T-helper 1 cell (primary cell): ENCODE data around the gene CLEC16A.

ENCODE experiments used
- DNase-seq, 5 donors: peaks; one replicate each; pipeline ENCODE4 v3.0.0-alpha.2; 2012 to 2020

CLEC16A gene

DNA sequence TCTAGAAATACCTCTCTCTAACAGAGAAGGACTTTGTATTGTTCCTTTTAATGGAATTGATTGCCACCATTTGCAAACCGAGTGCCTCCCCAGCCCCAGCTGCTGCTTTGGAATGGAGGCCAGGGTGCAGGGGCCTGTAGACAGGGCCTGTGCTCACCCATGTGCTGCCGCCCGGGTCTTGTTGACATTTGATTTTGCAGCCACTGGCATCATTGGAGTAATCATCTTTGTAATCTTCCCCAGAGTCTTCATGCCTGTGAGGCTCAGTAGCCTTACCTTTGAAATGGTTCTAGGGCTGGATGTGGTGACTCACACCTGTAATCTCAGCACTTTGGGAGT is 119.8 kb downstream of the CLEC16A start:
- no peak for DNase-seq

DNA sequence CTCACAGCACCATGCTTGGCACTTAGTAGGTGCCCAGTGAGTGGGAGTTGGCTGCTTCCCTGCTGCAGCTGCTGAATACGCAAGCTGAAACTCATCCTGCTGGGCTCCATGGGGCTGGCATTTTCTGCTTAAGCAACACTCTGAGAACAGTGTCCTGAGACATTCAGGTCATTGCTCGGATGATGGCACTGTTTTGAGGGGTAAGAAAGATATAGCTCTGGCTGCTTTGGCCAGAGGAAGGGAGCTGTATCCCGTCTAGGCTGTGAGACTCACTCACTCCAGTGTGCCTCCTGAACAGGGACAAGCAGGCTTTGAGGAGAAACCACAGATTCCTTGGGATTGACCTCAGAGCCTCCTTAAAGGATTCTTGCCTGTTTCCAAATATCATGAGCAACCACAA is 120.5 kb downstream of the CLEC16A start:
- DNase-seq: no peak

DNA sequence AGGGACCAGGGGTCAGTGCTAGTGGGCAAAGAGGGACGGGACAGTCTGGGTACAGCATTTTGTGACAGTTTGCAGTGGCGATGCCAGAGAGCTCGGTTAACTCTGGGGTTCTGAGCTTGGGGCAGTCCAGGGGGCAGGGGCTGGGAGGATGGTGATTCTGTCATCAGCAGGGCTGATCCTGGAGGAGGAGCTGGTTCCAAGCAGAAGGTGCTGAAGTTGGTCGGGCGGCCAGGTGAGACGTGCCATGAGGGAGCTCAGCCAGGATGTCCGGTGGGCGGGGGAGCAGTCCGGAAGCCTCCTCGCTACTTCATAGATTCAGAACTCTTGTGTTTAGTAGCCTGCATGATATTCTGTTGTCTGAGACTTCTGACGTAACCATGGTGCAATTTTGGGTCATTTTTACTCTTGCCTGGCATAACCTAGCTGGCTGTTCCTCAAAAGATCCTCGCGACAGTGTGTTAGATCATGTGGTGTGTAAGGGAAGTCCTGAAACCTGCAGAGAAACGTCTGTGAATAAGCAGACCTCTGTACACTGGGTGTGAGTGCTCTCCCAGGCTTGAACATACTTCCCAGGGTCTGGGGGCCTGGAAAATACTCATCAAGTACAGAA is 122.0 kb downstream of the CLEC16A start:
- peak in 1 of 5 donors; percentile 44 for DNase-seq

DNA sequence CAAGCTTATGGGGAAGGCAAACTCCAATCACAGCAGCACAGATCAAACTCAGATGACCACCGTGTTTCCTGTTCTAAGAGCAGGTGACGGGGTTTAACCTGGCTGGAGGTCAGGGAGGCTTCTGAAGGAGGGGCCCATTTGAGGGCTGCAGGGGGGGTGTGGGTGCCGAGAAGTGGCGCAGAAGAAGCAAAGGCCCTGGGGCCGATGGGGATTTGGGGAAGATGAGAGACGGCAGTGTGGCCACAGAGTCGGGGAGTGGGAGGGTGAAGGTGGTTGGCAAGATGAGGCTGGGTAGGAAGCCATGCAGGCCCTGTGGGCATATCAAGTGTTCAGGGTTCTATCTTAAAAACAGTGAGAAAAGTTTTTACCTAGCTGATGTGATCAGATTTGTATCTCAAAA is 122.9 kb downstream of the CLEC16A start:
- no peak for DNase-seq

DNA sequence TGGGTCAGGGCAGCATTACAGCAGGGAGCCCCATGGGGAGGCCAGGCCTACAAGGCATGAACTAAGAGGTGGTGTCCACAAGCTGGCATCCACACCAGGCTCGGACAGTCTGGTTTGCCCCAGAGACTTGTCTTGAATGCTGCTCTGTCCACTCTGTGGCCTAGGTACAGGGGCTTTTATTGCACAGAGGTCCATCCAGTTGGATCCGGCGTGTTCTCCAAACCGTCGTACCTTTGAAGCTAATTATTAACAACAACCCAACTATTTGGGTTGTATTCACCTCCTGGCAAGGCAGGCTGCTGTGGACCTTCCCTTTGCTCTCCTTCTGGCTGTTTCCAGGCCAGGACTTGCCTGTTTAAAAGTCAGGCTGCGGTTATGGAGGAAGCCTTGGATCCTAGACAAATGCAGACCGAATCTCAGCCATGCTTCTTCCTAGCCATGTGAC is 123.4 kb downstream of the CLEC16A start:
- DNase-seq: no peak

DNA sequence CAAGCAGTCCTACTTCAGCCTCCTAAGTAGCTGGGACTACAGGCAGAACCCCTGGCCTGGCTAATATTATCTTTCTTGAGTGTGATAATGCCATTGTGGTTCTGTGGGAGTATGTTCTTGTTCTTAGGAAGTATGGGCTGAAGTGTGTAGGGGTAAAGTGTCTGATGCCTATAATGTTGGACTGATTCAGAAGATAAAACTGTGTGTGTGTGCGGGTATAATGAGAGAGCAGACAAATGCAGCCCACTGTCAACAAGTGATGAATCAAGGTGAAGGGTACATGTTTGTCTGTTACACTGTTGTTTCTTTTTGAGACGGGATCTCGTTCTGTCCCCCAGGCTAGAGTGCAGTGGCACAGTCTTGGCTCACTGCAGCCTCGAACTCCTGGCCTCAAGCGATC is 127.5 kb downstream of the CLEC16A start:
- no peak for DNase-seq

DNA sequence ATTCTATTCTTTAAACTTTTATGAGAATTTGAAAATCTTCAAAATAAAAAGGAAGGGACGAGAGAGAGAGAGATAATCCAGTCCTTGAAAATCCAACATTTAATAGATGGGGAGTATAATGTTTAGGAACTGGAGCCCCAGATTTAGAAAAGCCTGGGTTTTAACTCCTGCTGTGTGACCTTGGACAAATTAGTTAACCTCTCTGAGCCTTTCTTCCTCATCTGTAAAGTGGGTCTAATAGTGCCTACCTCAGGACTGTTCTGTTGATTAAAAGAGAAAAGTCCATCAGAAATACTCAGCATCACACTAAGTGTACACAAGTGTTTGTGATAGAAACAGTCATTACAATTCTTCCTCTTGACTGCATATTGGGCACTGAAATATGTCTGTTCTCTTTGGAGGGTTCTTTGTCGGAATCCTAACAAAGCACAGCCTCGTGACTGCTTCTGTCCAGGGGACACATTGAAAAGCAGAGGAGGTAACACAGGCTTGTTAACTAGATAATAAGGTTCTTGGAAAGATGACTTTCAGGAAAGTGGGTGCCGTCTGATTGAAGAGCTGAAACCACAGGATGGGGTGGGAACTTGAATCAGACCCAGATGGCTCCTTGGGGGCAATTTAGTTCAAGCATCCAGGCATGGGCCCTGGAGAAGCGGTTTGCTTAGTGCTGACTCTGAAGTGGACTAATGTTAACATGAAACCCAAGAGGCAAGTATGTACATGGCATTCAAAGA is 128.2 kb downstream of the CLEC16A start:
- no peak for DNase-seq

DNA sequence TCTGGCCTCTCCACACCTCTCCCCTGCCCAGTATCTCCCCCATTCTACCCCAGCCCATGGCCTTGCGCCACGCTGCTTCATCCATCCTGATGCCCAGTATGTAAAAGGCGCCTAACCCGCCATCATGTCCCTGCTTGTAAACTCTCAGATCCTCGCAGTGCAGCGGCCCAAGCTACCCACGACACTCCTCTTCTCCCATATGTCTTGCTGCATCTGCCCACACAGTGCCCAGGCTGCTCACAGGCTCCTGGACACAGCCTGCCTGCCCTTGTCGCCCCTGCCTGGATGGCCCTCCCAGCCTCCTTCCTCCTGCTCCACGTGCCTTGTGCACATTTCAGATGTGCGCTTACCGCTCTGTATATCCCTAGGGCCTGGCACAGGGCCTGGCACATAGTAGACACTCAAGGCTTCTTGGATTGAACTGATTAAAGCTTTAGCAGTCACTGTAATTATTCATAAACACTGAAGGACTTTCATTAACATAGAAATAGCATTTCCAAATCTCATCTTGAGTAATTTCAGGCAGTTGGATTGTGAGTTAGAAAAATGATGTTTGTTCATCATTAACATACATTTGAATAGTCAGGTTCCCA is 129.1 kb downstream of the CLEC16A start:
- no peak for DNase-seq

DNA sequence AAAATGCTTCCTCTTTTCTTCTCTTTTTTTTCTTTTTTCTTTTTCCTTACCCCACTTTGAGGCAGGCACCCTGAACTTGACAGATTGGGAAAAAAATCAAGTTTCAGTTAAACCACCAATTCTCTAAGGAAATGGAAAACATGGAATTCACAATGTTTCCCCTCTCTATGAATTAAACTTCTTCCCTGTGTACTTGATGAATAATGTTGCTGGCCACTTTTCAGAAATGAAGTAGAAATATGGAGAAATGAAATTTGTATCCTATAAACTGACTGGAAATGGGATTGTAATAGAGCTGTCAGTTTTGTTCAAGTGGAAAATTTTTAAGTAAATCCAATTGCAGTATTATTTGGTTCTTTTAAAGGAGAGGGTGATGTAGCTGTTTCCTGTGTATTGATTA is 129.8 kb downstream of the CLEC16A start:
- DNase-seq: no peak

DNA sequence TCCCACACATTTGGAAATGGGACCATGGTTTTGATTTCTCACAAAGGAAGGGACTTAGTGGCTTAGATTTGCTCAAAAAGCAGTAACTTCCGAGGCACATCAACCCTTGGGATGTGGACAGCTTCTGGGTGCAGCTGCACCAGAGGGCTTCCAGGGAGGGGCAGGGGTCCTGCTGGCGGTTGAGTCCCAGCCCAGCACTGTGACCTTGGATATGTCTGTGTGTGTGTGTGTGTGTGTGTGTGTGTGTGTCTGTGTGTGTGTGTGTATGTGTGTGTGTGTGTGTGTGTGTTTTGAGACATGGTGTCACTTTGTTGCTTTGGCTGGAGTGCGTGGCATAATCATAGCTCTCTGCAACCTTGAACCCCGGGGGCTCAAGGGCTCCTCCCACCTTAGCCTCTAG is 130.8 kb downstream of the CLEC16A start:
- no peak for DNase-seq

DNA sequence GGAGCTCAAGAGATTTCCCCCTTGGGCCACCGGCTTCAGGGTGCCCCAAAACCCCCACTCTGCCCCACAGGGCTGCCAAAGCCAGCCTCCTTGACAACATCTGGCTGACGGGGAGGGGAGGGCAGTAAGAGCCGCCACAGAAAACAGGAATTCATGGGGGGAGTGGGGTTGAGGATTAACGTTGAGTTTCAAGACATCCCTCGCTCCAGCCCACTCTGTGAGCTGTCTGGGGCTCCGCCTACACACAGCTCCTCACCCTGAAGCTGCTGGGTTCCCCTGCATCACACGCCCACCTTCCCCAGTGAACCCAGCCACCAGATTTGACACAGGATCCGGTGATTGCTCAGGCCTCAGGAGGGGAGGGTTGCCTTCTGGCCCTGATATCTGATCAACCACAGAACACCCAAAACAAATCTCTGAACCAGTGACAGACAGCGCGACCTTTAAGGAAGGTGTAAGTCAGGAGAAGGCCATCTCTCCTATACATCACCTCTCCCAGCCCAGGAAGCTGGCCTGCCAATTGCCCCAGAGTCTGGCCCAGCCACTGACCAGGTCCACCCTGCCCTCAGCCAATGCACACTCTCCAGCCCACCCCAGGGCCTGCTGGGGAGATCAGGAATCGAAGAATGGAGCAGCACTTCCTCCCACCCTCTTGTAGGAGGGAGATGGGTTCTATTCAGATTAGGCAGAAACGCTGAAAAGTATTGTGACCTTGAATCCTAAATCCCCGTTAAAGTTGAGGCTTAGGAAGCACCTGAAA is 132.1 kb downstream of the CLEC16A start:
- peak in 1 of 5 donors; percentile 70 for DNase-seq

DNA sequence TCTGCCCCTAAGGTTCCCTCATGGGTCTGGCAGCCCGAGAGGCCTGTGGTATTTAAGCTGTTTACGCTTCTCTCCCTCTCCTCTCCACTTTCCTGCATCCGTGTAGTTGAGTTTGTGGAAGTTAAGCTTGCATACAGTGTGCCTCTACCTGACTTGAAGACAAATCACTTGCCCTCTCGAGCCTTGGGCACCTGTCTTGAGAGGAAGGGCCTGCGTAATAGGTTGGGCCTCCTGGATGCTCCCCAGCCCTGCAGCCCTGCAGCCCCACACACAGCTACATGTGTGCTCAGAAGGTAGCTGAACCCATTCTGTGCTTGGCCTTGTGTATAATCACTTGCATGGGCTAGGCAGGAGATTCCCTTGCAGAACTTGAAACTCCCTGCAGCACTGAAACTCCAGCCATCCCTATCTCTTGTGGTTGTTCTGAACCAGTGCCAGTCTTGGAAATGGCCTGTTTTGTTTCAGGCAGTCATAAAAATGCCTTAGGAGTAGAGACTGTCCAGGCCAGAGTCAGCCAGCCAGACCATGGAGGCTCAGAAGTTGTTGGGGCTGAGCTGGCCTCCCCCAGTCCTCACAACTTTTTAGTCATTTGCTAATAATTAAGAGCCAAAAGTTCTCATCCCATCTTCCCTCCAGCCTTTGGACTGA is 134.6 kb downstream of the CLEC16A start:
- no peak for DNase-seq

DNA sequence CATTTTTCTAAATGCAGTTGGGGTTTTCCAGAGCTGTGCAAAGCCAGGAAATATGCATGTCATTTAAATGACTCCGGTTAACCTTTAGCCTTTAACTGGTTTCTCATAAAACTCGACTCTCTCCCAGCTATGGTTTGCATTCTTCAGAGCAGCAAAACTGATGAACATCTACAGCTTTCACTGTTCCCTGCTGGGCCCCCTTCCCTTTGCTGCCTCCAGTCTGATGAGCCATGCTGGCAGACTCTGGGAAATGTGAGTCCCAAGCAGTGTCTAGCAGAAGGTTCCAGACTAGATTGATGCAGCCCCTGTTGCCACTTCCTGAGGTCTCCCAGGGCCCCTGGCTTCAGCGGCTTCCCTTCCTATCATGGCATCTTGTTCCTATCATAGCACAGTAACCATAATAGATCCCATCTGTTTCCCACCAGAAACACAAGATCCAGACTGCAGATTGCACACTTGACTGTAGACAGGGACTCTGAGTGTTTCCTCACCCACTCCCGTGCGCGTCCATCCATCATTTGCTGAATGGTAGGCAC is 135.4 kb downstream of the CLEC16A start:
- DNase-seq: no peak

DNA sequence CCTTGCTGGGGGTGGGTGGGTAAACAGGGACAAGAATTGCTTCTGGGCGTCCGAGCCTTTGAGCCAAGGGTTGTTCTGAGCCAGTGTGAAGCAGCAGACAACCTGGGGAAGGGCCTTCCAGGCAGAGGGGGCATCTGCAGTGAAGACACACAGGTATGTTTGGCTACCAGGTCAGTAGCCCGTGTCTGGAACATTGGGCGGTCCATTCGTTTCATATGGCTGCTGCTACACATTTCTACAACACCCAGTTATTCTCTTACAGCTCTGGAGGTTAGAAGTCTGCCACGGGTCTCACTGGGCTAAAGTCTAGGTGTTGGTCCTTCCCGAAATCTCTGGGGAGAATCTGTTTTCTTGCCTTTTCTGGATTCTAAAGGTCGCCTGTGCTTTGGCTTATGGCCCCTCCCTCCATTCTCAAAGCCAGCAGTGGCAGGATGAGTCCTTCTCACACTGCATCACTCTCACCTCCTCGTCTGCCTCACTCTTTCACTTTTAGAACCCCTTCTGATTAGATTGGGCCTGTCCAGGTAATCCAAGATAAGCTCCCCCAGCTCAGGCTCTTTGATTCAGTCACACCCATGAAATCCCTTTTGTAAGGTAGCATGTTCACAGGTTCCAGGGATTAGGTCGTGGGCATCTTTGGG is 136.1 kb downstream of the CLEC16A start:
- no peak for DNase-seq

DNA sequence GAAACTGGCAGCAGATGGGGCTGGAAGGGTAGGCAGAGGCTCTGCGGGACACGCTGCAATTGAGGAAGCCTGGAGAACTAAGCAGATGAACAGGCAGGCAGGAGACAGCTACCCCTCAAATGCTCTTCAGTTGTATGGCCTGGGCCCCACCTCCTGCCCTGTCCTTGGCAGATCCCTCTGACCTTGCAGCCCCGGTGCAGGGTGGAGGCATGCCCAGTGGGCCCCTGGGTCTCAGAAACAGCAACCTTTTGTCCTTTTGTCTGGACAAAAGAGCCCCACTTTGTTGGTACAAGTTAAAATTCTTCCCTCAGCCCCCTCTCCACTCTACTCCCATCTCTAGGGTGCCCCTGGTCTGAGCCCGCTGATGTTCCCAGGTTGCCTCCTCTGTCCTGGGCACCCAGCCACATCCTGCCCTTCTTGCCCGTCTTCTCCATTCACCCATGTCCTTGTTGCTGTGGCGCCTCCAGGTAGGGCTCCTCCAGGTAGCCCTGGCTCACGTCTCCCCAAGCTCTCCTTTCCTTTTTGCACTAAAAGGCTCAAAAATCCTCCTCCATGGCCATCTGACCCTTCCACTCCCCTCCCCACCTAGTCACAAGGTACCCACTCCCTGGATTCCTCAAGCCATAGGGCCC is 136.8 kb downstream of the CLEC16A start:
- DNase-seq: no peak

DNA sequence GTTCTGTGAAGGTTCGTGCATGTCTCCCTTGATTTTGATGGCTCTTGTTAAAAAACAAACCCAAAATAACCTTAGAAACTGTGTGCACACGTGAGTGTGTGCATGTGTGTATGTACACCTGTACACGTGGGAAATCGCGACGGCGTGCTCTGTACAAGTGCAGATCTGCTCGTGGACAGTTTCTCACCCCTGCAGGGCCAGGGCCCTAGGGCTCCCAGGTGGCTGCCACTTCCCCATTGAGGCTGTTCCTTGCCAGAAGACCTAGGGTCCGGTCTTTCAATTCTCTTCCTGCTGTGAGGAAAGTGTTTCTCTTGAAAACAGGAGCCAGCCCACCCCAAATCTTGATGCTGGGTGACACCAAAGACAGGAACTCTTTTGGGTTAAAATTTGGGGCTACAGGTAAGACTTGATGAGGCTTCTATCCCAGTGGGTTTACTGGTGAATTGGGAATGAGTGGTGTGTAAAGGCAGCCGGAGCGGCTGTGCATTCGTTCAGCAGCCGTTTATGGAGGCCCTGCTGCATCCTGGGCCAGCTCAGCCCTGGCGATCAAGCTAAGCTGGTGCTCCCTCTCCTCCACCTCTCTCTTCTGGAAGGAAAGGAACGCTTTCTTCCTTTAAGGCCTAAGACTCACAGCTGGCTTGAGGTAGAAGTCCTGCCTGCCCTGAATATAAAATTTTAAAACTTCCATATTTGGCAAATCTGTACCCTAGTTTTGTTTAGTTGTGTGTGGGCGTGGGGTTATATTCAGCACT is 137.9 kb downstream of the CLEC16A start:
- DNase-seq: no peak

DNA sequence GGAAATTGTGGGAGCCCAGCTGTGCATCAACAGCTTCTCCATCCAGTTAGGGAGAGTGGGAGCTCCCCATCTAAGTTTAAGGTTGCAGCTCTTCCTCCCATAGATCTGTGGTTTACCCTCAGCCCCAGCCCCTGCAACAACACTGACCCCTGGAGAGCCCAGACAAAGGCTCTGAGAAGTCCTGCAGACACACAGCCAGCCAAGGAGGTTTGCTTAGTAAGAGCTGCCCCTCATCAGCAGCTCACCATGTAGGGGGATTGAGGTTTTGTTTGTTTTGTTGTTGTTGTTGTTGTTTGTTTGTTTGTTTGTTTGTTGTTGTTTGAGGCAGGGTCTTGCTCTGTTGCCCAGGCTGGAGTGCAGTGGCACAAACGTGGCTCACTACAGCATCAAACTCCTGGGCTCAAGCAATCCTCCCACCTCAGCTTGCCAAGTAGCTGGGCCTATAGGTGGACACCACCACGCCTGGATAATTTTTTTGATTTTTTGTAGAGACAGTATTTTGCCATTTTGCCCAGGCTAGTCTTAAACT is 138.6 kb downstream of the CLEC16A start:
- no peak for DNase-seq

DNA sequence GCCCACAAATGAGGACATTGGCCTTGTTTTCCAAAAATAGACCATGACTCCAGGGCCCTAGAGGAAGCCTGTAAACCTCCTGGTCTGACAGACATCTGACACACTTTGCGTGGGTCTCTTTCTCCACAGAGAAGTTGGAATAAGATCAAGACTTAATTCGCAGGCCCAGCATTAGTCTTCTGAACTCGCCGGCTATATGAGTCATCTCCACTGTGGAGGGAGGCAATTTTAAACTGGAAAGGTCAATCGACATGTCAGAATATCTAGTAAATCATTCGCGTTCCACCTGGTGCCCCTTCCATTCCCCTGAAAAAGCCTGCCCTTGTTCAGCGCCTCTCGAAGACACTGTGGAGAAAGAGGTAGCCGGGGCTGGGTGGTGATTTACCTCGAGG is 140.1 kb downstream of the CLEC16A start:
- DNase-seq: no peak

DNA sequence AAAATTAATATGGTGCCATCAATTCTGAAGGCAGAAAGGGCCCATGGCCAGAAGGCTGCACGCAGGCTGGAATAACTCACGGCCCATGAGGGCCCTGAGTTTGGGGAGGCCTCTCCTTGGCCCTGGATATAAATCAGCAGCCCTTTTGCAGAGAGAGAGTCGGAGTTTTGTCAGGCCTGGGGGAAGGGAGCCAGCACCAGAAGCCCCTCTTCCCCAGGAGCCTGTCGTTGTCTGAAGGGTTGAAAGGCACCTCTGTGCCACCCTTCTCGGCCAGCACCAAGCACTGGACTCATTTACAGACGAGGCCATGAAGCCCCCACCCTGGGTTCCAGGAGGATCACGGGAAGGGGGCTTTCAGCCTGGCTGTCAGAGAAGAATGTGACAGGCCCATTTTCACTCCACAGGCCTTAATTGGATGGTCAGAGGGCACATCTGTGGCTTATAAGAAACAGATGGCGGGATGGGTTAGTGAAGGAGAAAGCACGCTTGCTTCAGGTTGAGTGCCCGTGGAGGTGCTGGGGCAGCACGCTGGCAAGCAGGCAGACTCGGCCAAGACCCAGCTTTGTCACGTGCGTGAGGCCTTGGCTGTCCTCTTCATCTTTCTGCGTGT is 140.6 kb downstream of the CLEC16A start:
- no peak for DNase-seq

DNA sequence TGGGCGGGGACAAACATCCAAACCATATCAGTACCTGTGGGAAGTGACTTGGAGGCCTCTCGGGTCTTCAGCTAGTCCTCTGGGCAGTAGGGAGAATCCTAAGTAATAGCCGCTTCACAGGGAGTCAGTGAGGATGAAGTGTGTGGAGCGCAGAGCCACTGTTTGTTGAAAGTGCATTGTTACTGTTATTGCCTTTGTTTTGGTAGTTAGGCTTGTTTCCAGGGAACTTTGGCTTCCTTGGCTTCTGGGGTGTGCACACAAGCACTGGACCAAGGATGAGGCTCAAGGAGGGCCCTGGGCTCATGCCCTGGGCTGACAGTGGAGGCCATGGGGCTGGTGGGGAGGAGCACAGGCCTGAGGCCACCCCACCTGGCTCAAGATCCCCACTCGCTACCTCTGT is 141.6 kb downstream of the CLEC16A start:
- no peak for DNase-seq
